RKO (cell line): ENCODE results near the gene MIOS.
A peak's percentile ranks its signal among the peaks of the same experiment; 100 is the strongest.

Source experiments
- DNase-seq: peaks from one replicate; pipeline ENCODE4 v3.0.0-alpha.2; 2016; ENCODE audit warnings: low spot score

MIOS gene

DNA sequence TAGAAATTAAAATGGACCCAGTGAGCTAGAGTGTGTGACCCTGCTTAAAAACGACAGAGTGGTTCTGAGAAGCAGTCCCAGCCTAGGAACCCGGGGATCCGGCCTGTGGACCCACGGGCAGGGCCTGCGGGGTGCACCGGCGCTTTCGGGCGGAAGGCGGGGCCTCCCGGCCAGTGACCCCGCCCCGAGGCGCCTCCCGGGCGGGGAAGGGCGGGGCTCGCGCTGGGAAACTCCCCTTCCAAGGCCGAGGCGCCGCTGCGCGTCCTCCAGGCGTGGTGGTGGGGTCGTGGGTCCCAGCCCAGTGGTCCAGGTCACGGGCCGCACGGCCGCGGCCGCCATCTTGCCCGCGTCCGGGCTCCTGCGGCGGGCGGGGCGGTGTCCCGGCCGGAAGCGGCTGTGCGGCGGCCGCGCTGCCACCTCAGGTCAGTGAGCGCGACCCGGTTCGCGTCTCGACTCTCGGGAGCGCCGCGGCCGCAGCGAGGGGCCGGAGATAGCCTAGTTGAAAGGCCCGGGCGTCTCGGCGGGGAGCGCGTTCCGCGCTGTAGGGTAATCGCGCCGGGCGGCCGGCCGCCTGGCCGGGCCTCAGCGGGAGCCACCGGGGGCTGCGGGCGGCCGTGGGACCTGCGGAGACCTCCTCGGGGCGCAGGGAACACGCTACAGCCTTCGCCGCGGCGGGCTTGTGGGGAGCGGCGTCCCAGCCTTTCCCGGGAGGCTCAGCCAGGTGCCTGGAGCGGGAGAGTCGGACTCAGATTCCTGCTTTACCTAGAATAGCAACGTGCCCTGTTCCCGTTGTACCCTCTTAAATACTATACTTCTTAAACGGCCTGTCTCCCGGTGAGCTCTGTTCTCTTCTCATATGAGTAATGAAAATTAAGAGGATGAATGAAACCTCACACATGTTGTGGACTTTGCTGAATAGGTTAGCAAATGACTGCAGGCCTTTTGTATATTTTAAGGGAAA is at the start of gene MIOS:
Gene MIOS, plus strand, starts transcription at position 234 of the 961 bp plus-strand sequence. CDS start 5,592 bp downstream, outside the sequence.
- DNase-seq = peak; percentile 80

DNA sequence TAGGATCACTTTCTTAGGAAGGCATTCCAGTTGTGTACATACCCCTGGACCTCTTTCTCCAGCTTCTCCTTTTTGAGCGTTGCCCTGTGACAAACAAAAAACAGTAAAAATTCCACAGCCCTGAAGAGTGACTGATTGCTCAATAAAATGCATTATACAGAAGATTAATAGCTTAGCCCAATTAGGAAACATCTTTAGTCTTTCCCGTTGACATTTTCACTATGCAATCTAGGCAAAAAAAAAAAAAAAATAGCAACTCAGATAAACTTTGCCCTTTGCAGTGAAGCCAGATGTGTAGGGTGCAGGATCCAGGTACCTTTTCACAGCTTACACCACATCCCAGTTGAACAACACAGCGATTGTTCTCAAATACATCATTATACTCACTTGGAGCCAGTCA is 48.9 kb upstream of the MIOS start:
- no peak for DNase-seq

DNA sequence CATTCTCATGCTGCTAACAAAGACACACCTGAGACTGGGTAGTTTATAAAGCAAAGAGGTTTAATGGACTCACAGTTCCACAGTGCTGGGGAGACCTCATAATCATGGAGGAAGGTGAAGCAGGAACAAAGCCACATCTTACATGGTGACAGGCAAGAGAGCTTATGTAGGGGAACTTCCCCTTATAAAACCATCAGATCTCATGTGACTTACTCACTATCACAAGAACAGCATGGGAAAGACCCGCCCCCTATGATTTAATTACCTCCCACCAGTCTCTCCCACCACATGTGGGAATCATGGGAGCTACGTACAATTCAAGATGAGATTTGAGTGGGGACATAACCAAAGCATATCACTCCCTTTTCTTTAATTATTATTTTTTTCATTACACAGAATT is 47.6 kb upstream of the MIOS start:
- no peak for DNase-seq

DNA sequence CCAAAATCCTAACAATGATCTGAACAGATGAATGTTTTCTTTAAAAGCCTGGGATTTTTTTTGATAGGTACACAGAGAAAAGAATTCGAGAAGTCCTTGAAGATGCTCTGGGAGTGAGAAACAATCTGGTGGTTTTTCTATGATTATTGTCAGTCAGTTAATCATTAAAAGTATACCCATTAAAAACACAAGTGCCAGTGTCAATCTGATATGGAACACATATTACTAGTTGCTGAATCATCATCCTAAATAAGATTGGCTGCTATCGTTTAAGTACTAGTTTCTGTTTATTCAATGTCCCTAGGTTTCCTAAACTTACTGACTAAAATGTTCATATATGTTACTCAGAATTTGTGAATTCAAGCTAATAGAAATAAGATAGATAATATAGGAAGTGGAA is 47.2 kb upstream of the MIOS start:
- no peak for DNase-seq

DNA sequence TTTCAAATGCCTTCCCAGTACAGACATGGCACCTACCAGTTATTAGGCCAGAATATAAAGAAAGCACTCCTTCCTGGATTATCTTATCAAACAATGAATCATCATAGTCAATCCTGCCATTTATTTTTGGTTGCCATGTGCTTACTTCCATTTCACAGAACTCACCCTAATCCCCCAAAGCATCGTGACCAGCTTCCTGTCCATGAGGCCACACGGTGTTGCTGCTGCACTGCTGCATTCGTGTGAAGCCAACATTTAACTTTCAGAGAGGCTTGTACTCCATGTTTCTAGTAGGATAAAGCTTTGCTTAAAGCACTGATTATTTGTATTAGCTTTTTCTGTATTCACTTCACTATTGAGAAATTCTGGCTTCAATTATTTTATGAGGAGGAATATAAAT is 45.4 kb upstream of the MIOS start:
- no peak for DNase-seq

DNA sequence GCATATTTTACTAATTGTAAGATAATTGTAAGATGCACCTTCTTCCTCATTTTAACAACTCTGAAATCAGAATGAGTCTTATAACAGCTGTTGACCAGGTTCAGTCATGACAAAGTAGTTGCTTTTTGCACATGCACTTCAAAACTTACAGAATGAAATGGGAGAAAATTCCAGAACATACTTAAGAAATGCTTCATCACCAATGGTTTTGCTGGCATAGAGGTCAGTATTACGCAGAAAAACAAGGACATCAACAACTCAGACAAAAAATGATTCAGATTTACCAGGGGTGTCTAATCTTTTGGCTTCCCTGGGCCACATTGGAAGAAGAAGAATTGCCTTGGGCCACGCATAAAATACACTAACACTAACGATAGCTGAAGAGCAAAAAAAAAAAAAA is 44.3 kb upstream of the MIOS start:
- DNase-seq = no peak

DNA sequence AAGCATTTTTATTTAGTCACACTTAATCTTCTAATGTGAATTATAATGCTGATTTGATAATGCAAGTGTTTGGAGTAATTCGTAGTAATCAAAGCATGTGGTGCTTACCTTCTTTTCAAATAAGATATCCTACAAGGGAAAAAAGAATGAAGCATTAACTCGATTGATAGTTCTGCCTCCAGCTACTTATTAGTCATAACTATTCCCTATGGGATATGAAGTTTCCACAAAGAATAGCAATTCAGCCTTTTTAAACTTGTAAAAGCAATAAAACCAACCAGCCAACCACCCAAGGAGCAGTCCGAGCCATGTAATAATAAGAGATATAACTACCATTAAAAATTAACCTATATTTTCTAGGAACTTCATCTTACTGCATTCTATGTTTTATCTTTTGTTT is 42.6 kb upstream of the MIOS start:
- DNase-seq = no peak

DNA sequence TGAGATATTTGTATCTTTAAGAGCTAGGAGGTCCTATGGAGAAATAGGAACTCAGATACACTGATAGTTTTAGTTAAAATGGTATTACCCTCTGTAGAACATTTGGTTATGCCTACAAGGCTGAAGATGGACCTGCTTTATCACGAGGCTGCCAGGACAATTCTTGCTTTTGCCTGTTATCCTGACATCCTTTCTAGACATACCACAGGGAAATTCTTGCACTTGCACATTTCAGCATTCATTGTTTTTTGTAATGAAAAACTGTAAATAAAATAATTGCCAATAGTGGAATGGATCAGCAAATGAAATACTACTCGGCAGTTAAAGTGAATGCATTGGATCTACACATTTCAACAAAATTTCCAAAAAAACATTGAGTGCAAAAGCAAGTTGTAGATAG is 40.7 kb upstream of the MIOS start:
- no peak for DNase-seq

DNA sequence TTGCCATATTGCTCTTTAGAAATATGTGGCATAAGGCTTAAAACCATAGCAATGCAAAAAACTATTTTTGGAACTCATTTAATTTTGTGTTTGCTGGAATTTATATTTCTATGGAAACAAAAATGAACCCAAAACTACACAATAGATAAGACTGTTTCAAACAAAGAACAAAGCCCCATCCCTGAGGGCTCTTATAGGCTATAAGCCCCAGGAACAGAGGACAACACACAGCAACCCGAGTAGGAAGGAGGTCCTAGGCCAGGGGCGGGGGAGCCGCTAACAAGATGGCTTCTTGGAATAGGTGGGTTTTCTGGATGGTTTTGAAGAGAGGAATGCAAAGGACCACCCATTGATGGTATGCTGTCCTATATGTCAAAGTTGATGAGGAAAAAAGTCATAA is 39.6 kb upstream of the MIOS start:
- no peak for DNase-seq

DNA sequence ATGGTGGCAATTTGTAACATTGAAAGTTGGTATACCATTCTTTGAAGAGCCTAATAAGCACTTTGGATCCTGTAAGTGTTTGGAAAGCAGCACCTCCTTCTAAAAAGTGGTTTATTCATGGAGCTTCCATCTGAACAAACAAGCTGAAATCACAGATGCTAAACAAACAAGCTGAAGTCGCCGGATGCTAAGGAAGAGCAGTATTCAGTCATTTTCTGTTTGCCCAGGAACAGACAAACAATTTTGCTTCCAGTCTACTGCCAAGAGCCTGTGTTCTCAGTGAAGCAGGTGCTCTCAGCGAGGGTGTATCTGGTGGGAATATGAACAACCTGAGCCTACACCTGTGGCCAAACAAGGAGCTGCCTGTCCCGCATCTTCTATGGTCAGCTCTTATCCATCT is 37.4 kb upstream of the MIOS start:
- no peak for DNase-seq

DNA sequence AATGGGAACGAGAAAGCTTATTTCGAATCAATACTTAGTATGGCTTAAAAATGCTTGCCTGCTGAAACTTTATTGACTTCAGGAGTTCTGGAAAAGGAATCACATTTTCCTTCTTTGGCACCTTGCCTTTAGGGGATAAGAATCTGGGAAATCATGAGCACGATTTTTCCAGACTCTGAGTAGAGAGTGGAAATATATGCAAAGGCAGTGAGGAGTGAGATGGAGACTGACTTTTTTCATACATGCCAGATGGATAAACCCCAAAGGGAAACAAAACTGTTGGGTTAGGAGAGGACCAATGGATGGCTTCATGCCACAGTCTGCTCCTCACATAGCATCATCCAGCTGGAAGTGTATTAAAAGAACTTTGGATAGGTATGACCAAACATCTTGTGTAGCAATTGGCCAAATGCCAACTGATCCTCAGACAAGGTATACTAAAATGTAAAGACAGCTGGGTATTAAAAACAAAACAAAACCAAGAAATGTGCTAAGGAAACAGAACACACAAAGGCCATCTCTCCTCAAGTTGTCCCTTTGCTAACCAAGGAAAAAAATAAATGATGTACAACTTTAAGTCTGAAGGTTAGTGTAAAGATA is 32.8 kb upstream of the MIOS start:
- DNase-seq = no peak

DNA sequence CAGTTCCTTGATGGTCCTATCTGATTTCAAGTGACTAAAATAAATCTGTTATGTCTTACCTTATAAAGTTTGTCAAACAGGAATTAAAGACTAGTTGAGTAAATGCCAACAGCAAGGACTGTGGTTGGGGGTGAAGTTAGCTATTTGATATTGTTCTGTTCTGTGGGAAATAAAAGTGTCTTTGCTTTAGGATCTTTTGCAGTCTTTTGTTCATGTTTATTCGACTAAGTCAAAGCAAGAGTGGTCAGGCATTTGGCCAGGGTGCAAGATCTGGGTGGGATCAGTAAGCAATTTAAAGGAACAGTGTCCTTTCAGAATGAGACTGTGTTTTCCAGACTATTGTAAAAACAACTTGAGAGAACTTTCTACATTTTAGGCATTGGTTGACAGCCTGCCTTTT is 31.0 kb upstream of the MIOS start, which contains the start of gene COL28A1:
Gene COL28A1, minus strand, starts transcription at position 183 of the 400 bp plus-strand sequence. CDS start 2,998 bp downstream, outside the sequence.
- DNase-seq = no peak

DNA sequence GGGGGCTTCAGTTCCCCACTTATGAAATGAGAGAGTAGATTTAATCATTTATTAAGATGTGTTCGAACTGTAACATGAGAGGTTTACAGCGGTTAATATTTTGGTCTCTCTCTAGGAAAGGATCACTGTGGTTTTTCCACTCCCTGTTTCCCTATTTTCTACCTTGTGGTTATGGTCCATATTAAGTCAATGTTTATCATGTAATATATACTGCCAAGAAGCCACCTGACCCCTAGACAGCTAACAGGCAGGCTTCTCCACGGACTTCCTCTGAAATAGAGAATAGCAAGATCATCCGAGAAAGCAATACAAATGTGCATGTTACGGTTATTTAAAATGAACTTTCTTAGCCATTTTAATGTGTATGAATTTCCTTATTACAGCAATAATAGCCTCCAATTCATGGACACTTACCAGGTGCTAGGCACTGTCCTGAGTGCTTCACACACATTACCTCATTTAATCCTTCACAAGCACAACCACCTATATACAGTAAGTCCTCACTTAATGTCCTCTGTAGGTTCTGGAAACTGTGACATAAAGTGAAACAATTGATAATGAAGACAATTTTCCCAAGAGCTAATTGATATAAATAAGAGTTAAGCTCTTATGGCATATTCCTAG is 30.2 kb upstream of the MIOS start:
- DNase-seq = no peak

DNA sequence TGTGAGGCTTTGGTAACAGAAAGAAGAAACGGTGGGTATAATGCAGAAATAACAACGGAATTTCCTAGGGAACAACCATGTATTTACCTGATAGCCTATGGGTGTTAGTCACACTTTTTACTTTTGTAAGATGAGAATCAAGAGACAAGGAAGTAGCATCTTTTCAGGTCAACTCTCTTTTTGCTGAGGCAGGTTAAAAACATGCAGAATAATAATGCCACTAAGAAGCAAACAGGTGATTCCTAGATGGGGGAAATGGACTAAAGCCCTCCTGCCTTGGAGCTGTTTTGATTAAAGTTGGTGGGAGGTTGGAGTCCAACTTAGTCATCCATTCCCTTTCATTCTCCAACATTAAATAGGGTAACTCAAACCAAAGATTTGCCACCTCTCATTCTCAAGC is 29.0 kb upstream of the MIOS start:
- no peak for DNase-seq

DNA sequence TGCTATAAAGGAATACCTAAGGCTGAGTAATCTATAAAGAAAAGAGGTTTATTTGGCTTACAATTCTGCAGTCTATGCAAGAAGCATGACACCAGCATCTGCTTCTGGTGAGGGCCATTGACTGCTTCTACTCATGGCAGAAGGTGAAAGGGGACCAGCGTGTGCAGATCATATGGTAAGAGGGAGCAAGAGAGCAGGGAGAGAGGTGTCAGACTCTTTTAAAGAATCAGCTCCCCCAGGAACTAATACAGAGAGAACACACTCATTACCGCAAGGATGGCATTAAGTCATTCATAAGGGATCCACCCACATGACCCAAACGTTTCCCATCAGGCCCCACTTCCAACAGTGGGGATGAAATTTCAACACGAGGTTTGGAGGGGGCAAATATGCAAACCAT is 27.5 kb upstream of the MIOS start:
- no peak for DNase-seq

DNA sequence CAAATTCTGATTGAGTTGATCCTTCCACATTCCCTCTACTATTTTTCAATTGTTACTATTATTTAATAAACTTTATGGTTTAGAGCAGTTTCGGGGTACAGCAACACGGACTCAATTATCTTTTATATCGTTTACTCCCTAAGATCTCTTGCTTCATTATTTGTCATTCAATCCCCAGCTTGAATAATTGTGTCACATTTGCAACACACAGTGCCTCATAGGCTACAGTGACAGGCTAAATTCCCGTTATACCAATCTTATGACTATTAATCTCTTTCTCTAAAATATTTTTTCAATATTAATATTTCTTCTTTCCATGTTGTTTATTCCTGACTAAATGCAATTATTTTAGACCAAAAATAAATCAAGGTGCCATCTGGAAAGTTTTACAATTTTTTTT is 27.0 kb upstream of the MIOS start:
- DNase-seq = no peak

DNA sequence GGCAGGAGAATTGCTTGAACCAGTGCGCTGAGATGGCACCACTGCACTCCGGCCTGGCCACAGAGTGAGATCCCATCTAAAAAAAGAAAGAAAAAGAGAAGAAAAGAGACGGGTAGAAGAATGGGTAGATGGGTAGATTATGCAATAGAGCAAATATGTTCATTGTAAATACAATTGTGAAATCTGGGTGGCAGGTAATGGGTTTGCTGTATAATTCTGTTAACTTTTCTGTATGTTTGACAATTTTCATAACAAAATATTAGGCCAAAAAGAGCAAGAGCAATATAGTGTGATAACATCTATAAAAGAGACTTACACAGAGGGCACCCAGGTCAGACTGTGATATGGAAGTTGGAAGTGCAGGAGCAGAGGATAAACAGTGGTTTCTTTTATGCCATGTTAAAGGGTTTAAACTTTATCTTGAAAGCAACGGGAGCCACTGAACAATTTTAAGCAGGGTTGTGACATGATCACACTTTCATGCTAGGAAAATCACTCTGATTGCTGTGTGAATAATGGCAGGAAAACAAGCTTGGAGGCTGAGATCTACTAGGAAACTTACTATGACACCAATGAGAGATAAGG is 24.3 kb upstream of the MIOS start:
- DNase-seq = no peak

DNA sequence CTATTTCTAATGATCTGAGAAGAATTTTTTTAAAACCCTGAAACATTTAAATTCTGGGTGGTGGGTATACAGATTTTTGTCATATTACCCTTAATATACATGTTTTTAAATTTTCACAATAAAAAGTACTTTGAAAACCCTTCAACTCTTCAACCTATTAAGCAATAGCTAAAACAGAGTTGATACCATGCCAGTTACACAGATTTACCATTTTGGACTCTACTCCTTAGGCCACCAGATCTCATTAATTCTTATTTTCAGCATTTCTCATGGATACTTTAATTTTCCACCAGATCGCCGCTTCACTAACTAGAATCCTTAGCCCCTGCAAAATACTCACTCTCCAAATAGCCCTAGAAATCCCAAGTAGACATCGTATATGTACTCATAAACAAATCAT is 18.3 kb upstream of the MIOS start:
- DNase-seq = no peak

DNA sequence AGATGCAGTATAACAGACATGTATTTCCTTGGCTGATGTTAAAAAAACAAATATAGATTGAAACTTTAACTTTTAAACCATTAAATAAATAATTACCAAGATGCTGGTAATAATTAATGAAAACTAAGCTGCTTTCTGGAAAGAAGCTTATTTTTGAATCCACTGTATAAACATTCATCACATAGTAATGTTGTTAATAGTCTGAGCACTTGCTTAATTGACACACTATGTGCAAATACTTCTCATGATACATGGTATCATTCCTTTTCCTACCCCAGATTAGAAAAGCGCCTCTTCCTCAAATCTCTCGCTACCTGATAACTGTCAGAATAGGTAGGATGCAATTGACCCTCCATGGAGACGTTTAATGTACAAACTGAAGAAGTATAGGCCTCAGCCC is 16.0 kb upstream of the MIOS start:
- no peak for DNase-seq

DNA sequence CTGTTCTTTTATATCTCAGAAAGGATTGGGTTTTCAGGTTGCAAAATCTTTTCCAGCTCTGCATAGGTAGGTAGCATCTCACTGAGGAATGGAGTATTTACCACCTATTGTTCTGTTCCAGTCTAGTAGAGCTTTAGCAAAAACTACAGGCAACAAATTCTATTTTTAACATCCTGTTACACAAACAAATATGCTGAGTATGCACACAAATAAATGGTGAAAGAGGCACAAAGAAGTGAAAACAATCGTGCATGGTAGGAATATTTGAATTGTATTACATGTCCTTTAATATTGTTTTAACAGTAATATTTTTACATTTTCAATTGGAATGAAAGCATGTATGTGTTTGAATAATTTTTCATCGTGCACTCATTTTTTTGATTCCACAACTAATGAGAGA is 14.5 kb upstream of the MIOS start:
- no peak for DNase-seq

DNA sequence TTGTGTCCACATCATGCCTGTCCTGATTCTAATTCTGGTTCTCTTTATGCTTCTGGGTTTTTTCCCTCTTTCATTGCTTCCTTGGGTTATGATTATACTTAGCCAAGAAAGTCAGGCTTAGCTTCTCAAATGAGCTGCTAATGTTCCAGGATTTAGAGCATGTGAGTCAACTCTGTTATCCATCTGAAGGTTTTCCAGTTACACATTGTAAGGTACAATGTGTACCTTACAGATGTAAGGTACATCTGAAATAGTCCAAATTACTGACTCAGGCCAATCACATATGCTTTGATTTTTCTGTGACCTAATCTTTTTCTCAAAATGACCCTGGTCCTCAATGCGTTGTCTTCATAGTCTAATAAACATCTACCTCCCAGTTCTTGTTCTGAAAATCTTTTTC is 13.3 kb upstream of the MIOS start:
- DNase-seq = no peak

DNA sequence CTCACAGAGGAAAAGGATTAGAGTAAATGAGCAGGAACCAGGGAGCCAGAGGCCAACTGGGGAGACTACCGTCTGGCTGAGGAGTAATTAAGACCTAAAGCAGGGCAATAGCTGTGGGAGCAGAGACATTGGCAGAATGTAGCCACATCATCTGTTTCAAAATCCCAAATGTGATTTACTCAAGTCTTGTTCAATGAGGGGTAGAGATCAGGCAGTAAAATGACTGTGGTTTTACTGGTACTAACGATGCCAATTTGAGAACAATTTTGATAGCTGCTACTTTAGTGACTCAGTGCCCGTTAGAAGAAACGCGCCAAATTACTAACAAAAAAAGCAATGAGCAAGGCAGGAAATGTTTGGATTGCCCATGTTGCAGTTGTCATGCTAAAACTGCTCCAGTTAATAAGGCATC is 12.7 kb upstream of the MIOS start:
- no peak for DNase-seq
